T-helper 17 cell (primary cell): ENCODE data around the gene TTK. TPM values are rescaled to one million over a fixed set of nuclear protein-coding genes. Genes with fewer than 3 reads are reported as not detected.
"Not testable (repeated sequence)": the region's sequence is repeated elsewhere in the genome, so short reads cannot be mapped to it uniquely, and the experiment has no call there.

Source experiments
- ATAC-seq: fragments of 150-1000 bp; cut with Tn5 transposase; 2 replicates; pipeline ENCODE4 v1.10.0; 2021; ENCODE audit warnings: mild to moderate bottlenecking, moderate library complexity
- DNase-seq, 3 donors: peaks; one replicate each; pipeline versions ENCODE4 v3.0.0 to v3.0.0-alpha.2; 2020 to 2021
- H3K9me3 ChIP-seq: one replicate; pipeline ENCODE4 v1.7.0; 2013; ENCODE audit warnings: low read length, mild to moderate bottlenecking; ENCODE audit not compliant: control insufficient read depth, poor library complexity, severe bottlenecking
- H3K27ac Mint-ChIP-seq: one replicate; pipeline ENCODE4 v1.8.0; 2022; ENCODE audit warnings: mild to moderate bottlenecking, moderate library complexity, mixed read lengths
- H3K27me3 Mint-ChIP-seq: one replicate; pipeline ENCODE4 v1.8.0; 2022; ENCODE audit warnings: mixed read lengths
- H3K36me3 Mint-ChIP-seq: one replicate; pipeline ENCODE4 v1.8.0; 2022; ENCODE audit warnings: low read depth, mixed read lengths
- H3K4me1 Mint-ChIP-seq: one replicate; pipeline ENCODE4 v1.8.0; 2022; ENCODE audit warnings: mild to moderate bottlenecking, mixed read lengths
- H3K4me3 Mint-ChIP-seq: one replicate; pipeline ENCODE4 v1.8.0; 2022; ENCODE audit warnings: mild to moderate bottlenecking, moderate library complexity, mixed read lengths
- total RNA-seq, 4 donors: library from RNA in 2 of 4; stranded (reverse) in 2 of 4; gene quantifications; one replicate each; pipeline ENCODE4 v1.2.3 and lab custom pipeline; 2022 to 2026

The TTK gene
- total RNA-seq, 2 donors from 2014 or later = 0.85 to 1.2 TPM

- DNase-seq = no peak
- H3K9me3 ChIP-seq = no peaks in the 10 kb centered on the region
- peaks cover 2% of the 10 kb centered on the region for H3K36me3 Mint-ChIP-seq
- no peak overlapping the region for H3K4me3 Mint-ChIP-seq
- no peaks in the 10 kb centered on the region for H3K4me1 Mint-ChIP-seq
- H3K27ac Mint-ChIP-seq = no peak overlapping the region
- no peaks in the 10 kb centered on the region for H3K27me3 Mint-ChIP-seq
- no peak for ATAC-seq
These were observed 56.3 kb downstream of the TTK start for GRCh38 chr6:80060774-80061173.

- not testable (repeated sequence) for H3K4me1 Mint-ChIP-seq, H3K36me3 Mint-ChIP-seq, DNase-seq, H3K4me3 Mint-ChIP-seq, H3K9me3 ChIP-seq, H3K27ac Mint-ChIP-seq, ATAC-seq
- peaks cover 11% of the 10 kb centered on the region for H3K27me3 Mint-ChIP-seq
These were observed 63.7 kb downstream of the TTK start for GRCh38 chr6:80068146-80068545.

GRCh38 chr6:80070431-80070830 is 66.0 kb downstream of the TTK start:
- not testable (repeated sequence) for H3K4me1 Mint-ChIP-seq, H3K4me3 Mint-ChIP-seq, H3K27ac Mint-ChIP-seq, DNase-seq, ATAC-seq, H3K36me3 Mint-ChIP-seq, H3K9me3 ChIP-seq
- peaks cover 11% of the 10 kb centered on the region for H3K27me3 Mint-ChIP-seq

- H3K27ac Mint-ChIP-seq = no peak overlapping the region
- no peaks in the 10 kb centered on the region for H3K36me3 Mint-ChIP-seq
These were observed 72.6 kb downstream of the TTK start for GRCh38 chr6:80077067-80077466.

GRCh38 chr6:80088637-80089036 is 84.2 kb downstream of the TTK start:
- no peak overlapping the region for H3K27ac Mint-ChIP-seq
- DNase-seq = no peak
- H3K4me1 Mint-ChIP-seq = no peaks in the 10 kb centered on the region
- H3K36me3 Mint-ChIP-seq = peaks cover 2% of the 10 kb centered on the region
- H3K4me3 Mint-ChIP-seq = no peak overlapping the region
- peaks cover 22% of the 10 kb centered on the region for H3K27me3 Mint-ChIP-seq
- ATAC-seq = no peak
- H3K9me3 ChIP-seq = no peaks in the 10 kb centered on the region

More at GRCh38 chr6:80077067-80077466, 72.6 kb downstream of the TTK start:
- H3K4me3 Mint-ChIP-seq = no peak overlapping the region
- no peak for DNase-seq
- H3K9me3 ChIP-seq = no peaks in the 10 kb centered on the region
- H3K4me1 Mint-ChIP-seq = no peaks in the 10 kb centered on the region
- ATAC-seq = no peak
- peaks cover 18% of the 10 kb centered on the region for H3K27me3 Mint-ChIP-seq

GRCh38 chr6:80091506-80091905 is 87.1 kb downstream of the TTK start:
- H3K4me3 Mint-ChIP-seq = no peak overlapping the region

More at GRCh38 chr6:80091506-80091905, 87.1 kb downstream of the TTK start:
- H3K9me3 ChIP-seq = no peaks in the 10 kb centered on the region
- ATAC-seq (no peak), DNase-seq (no peak)
- Mint-ChIP-seq H3K27ac (no peak overlapping the region), H3K36me3 (peaks cover 2% of the 10 kb centered on the region), H3K27me3 (peaks cover 22% of the 10 kb centered on the region), H3K4me1 (no peaks in the 10 kb centered on the region)

Other genes with a start within 250 kb of the TTK start
- 1 to 10 TPM; 3.9 to 5.1 TPM for gene ELOVL4, start 57.1 kb upstream of the TTK start, total RNA-seq
- 10 to 100 TPM; 10.3 to 13.2 TPM for gene BCKDHB, start 102.0 kb downstream of the TTK start, total RNA-seq